ENCODE results near the gene CCM2.

DNA sequence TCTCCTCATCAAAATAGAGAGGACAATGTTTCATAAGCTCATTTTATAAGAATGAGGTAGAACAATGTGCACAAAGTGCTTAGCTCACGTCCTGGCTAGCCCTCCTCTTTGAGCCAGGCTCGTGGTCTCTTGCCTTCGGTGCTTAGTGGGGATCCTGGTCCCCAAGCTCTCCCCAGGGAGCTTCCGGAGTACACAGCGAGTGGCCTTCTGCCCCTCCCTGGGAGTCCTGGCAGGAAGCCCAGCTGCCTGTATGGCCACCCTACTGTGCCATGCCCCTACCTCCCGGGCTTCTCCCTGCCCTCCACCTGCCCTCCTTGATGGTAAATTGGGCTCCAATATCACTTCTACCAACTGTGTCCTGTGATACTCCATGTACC lies 22.1 kb upstream of the CCM2 start:
- TF ChIP-seq POLR2AphosphoS5 (IDR thresholded peaks at IDR 0.05) (no peak), POLR2A (IDR thresholded peaks at IDR 0.05) (no peak), EP300 (IDR thresholded peaks at IDR 0.05) (no peak)
- TF ChIP-seq, protein P1, sequence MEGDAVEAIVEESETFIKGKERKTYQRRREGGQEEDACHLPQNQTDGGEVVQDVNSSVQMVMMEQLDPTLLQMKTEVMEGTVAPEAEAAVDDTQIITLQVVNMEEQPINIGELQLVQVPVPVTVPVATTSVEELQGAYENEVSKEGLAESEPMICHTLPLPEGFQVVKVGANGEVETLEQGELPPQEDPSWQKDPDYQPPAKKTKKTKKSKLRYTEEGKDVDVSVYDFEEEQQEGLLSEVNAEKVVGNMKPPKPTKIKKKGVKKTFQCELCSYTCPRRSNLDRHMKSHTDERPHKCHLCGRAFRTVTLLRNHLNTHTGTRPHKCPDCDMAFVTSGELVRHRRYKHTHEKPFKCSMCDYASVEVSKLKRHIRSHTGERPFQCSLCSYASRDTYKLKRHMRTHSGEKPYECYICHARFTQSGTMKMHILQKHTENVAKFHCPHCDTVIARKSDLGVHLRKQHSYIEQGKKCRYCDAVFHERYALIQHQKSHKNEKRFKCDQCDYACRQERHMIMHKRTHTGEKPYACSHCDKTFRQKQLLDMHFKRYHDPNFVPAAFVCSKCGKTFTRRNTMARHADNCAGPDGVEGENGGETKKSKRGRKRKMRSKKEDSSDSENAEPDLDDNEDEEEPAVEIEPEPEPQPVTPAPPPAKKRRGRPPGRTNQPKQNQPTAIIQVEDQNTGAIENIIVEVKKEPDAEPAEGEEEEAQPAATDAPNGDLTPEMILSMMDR (IDR thresholded peaks at IDR 0.05), result no peak
